GM20431 (cell line): Measurements from ENCODE around the gene HSD17B2.
"Not testable (repeated sequence)": the region's sequence is repeated elsewhere in the genome, so short reads cannot be mapped to it uniquely, and the experiment has no call there.

Source experiments
- in situ Hi-C: fragments of 300-500 bp; cut with MseI, MboI; formaldehyde crosslinking; loops from one replicate; pipeline ENCODE4 v1.15.0; 2020; ENCODE audit warnings: low sequenced_read_pairs; ENCODE audit not compliant: unreplicated experiment

The HSD17B2 gene, protein sequence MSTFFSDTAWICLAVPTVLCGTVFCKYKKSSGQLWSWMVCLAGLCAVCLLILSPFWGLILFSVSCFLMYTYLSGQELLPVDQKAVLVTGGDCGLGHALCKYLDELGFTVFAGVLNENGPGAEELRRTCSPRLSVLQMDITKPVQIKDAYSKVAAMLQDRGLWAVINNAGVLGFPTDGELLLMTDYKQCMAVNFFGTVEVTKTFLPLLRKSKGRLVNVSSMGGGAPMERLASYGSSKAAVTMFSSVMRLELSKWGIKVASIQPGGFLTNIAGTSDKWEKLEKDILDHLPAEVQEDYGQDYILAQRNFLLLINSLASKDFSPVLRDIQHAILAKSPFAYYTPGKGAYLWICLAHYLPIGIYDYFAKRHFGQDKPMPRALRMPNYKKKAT

DNA sequence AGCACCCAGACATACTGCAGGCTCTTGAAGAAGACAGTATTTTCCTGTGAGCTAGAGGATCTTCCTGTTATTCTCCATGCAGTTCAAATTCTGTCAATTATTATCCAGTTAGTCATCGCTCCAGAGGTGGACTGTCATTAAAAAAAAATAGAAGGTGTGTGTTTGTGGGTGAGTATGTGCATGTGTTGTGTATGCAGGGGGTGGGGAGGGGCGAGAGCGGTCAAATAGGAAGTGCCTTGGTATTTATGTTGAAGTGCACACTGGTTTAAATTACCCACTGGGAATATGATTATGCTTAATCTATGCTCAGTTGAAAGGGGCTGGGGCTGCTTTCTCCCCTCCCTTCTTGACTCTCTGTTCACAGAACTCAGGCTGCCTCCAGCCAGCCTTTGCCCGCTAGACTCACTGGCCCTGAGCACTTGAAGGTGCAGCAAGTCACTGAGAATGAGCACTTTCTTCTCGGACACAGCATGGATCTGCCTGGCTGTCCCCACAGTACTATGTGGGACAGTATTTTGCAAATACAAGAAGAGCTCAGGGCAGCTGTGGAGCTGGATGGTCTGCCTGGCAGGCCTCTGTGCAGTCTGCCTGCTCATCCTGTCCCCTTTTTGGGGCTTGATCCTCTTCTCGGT, at the start of gene HSD17B2:
TSS of gene HSD17B2 (plus strand) at position 273 of the 632 bp plus-strand sequence. CDS start at position 445, 172 bp downstream.
- in situ Hi-C loops, result no loop called here

GRCh38 chr16:81987121-81987520, 47.9 kb upstream of the HSD17B2 start:
- in situ Hi-C loops, result no loop called here

- in situ Hi-C loops, result no loop called here
Observed at GRCh38 chr16:81987706-81988105, 47.3 kb upstream of the HSD17B2 start.

DNA sequence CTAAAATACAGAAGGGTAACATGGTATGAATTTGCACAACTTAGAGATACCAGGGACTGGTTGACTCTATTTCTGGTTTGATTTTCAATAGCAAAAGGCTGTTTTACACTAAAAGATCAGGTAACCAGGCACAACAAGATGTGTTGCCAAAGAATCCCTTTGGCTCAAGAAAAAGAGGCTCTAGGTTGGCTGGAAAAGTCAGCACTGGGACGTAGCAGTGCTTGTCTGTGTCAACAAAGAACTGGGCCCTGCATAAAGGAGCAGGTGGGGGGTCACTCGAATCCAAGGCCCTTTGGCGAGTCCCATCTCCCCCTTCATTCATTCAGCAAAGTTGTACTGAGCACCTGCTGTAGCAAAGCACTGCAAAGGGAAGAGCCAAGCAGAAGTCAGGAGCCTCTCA, 42.2 kb upstream of the HSD17B2 start:
- in situ Hi-C loops, result no loop called here

GRCh38 chr16:81994485-81994884, 40.6 kb upstream of the HSD17B2 start:
- in situ Hi-C loops, result no loop called here

DNA sequence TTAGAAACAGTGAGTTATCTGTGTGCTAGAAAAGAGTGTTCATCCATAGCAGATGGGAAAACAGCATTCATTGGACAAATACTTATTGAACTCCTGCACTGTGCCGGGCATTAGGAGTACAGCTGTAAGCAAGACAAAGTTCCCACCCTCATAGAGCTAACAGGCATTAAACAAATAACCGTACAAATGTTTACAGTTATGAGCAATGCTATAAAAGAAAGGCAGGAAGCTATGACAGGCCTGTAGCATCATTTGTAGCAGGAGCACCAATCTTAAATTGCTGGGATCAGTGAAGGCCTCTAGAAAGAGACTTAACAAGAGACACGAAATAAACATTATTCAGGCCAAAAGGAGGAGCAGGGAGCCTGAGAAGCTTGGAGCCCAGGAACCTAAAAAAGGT, 39.4 kb upstream of the HSD17B2 start:
- in situ Hi-C loops, result no loop called here

- in situ Hi-C loops, result no loop called here
Observed at GRCh38 chr16:81996664-81997509, 38.2 kb upstream of the HSD17B2 start.

DNA sequence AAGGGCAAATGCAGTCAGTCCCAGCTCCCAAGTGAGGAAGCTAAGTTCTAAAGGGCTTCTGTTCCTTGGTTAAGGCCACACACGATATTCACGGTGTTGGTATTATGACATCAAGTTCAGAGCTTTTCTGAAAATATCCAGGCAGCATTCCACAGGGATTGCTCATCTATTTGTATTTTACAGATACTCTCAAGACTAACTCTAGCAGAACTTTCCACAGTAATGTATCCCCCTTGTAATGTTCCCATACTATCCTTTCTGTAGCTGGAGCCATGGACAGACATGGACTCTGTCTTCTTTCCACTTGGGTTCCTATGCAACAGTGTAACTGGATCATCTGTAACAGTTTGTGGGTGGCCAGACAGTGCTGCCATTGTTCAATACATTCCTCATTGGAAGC, 37.3 kb upstream of the HSD17B2 start:
- in situ Hi-C loops, result no loop called here

DNA sequence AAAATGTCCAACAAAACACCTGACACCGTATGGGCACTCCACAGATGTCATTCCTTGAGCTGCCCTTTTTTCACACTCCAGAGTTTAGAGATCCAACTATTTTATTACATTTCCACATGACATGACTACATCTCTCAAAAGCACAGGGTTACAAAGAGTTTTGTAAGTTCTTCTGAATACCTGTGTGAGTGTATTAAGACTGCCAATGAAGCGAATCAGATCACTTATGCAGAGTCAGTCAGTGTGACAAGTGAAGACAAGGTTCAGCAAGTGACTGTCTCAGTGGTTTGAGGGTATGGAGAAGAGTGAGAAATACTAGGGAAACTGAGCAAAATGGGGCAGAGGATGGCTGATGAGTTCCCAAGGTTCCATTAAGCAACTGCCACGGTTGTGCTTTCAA, 32.2 kb upstream of the HSD17B2 start:
- in situ Hi-C loops, result no loop called here

- in situ Hi-C loops, result no loop called here
Observed at GRCh38 chr16:82004601-82005000, 30.5 kb upstream of the HSD17B2 start.

GRCh38 chr16:82005027-82005830, 29.8 kb upstream of the HSD17B2 start:
- in situ Hi-C loops, result no loop called here

DNA sequence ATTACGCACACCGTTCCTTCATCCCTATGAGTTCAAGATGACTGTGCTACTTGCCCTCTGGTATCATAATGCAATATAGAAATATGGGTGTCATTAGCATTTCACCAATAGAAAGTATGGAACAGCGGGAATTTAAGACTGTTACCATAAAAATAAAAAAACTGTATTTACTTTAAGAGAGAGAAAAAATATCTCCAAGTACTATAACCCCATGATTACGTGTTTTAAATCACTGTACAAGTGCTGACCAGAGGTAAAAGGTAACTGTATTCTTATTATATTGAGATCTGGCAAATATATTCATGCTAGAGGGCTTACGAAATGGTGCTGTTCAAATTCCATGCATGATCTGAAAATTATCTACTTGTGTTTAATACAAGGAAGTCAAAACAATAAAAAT, 29.0 kb upstream of the HSD17B2 start:
- in situ Hi-C loops, result no loop called here

DNA sequence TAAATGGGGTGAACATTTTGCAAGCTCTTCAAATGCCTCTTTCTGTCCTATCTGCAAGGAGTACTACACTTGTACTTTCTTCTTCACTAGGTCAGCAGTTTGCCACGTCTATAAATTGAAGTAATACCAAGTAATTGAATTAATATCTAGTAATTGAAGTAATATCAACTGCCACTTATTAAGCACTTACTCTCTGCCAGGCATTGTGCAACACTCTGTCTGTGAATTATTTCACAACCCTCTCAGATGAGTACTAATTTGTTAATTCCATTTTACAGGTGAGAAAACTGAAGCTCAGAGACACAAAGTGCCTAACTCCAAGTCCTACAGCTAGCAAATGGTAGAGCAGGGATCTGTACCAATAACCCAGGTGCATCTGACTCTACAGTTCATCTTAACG, 27.9 kb upstream of the HSD17B2 start:
- in situ Hi-C loops, result no loop called here

DNA sequence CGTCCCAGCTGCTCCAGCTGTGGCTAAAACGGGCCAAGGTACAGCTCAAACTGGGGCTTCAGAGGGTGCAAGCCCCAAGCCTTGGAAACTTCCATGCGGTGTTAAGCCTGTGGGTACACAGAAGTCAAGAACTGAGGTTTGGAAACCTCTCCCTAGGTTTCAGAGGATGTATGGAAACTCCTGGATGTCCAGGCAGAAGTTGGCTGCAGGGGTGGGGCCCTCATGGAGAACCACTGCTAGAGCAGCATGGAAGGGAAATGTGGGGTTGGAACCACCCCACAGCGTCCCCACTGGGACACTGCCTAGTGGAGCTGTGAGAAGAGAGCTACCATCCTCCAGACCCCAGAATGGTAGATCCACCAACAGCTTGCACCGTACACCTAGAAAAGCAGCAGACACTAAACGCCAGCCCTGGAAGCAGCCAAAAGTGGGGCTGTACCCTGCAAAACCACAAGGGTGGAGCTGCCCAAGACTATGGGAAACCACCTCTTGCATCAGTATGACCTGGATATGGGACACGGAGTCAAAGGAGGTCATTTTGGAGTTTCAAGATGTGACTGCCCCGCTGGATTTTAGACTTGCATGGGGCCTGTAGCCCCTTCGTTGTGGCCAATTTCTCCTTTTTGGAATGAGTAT, 26.0 kb upstream of the HSD17B2 start:
- in situ Hi-C loops, result no loop called here

GRCh38 chr16:82009789-82010188, 25.3 kb upstream of the HSD17B2 start:
- in situ Hi-C loops, result not testable (repeated sequence)

DNA sequence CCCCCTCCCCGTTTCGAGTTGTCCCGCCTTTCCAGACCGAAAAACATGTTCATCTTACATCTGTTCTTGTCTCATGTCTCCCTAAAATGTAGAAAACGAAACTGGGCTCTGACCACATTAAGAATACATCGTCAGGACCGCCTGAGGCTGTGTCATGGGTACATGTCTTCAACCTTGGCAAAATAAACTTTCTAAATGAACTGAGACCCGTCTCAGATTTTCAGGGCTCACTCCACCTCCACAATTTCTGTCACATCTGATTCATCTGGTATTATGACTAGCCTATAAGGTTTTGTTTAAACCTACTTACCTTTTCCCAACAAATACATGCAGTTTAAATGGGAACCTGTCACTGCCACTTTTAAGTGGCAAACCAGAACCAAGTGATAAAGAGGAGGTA, 24.4 kb upstream of the HSD17B2 start:
- in situ Hi-C loops, result no loop called here

DNA sequence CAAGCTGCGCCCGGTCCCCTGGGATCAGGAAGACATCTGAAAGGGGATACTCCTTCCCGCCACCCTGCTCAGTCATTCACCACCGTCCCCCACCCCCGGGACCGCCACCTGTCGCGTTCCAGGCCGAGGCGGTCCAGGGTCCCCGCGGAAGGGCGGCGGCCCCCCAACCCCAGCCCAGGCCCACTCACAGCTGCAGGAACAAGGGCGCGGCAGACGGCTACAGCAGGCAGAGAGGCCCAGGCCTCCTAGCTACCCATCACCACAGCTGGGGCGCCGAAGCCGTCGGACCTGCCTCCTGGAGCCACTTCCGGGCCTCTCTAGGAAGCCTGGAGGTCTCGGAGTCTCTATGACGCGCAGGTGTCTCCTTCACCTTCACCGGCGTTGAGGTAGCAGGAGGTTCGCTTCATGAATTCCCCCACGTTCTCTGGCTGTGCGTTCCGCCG, 23.8 kb upstream of the HSD17B2 start, which contains the start of gene SDR42E1:
TSS of gene SDR42E1 (minus strand) at position 272 of the 443 bp plus-strand sequence. CDS start 10,612 bp downstream, outside the sequence.
- in situ Hi-C loops, result no loop called here

DNA sequence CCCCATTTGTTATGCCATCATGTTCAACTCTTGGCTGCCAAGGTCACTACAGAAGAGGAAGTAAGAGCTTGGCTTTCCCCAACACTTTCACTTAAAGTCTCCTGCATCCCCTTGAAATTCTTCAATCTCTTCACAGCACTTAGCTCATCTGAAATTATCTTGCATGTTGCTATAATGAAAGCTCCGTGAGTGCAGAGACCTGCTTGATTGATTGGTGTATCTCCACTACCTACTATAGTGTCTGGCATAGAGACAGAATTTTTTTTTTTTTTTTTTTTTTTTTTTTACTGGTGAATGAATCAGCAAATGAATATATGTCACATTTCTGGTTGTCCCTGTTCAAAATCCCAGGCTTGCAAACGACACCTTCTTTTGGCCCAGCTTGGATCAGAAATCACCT, 21.9 kb upstream of the HSD17B2 start:
- in situ Hi-C loops, result no loop called here

- in situ Hi-C loops, result no loop called here
Observed at GRCh38 chr16:82016263-82016662, 18.8 kb upstream of the HSD17B2 start.
